ENCODE data around the gene SLIT1.

SLIT1 gene

GRCh38 chr10:97065686-97066660, 119.8 kb downstream of the SLIT1 start:
- DNase-seq (ENCODE audit: low read depth in 2 of 2, low spot score in 1 of 2) = no peak

GRCh38 chr10:97065128-97065527, 120.6 kb downstream of the SLIT1 start:
- no peak for DNase-seq (ENCODE audit: low read depth in 2 of 2, low spot score in 1 of 2)

- DNase-seq (ENCODE audit: low read depth in 2 of 2, low spot score in 1 of 2) = no peak
These were observed 121.5 kb downstream of the SLIT1 start for GRCh38 chr10:97063983-97064837.

- DNase-seq (ENCODE audit: low read depth in 2 of 2, low spot score in 1 of 2) = no peak
These were observed 122.3 kb downstream of the SLIT1 start for GRCh38 chr10:97063271-97063982.

GRCh38 chr10:97062456-97062855, 123.3 kb downstream of the SLIT1 start:
- DNase-seq (ENCODE audit: low read depth in 2 of 2, low spot score in 1 of 2) = no peak

GRCh38 chr10:97062046-97062445, 123.7 kb downstream of the SLIT1 start:
- DNase-seq (ENCODE audit: low read depth in 2 of 2, low spot score in 1 of 2) = no peak

GRCh38 chr10:97061423-97061822, 124.3 kb downstream of the SLIT1 start:
- DNase-seq (ENCODE audit: low read depth in 2 of 2, low spot score in 1 of 2) = no peak

GRCh38 chr10:97060441-97061084, 125.2 kb downstream of the SLIT1 start:
- no peak for DNase-seq (ENCODE audit: low read depth in 2 of 2, low spot score in 1 of 2)

- DNase-seq (ENCODE audit: low read depth in 2 of 2, low spot score in 1 of 2) = no peak
These were observed 125.9 kb downstream of the SLIT1 start for GRCh38 chr10:97059872-97060205.

- DNase-seq (ENCODE audit: low read depth in 2 of 2, low spot score in 1 of 2) = no peak
These were observed 126.5 kb downstream of the SLIT1 start for GRCh38 chr10:97059006-97059871.

- DNase-seq (ENCODE audit: low read depth in 2 of 2, low spot score in 1 of 2) = no peak
These were observed 127.2 kb downstream of the SLIT1 start for GRCh38 chr10:97058521-97058920.

- DNase-seq (ENCODE audit: low read depth in 2 of 2, low spot score in 1 of 2) = no peak
These were observed 128.1 kb downstream of the SLIT1 start for GRCh38 chr10:97057491-97058235.

- no peak for DNase-seq (ENCODE audit: low read depth in 2 of 2, low spot score in 1 of 2)
These were observed 129.6 kb downstream of the SLIT1 start for GRCh38 chr10:97056003-97056630.

- no peak for DNase-seq (ENCODE audit: low read depth in 2 of 2, low spot score in 1 of 2)
These were observed 132.5 kb downstream of the SLIT1 start for GRCh38 chr10:97053276-97053675.

- DNase-seq (ENCODE audit: low read depth in 2 of 2, low spot score in 1 of 2) = no peak
These were observed 134.7 kb downstream of the SLIT1 start for GRCh38 chr10:97050956-97051496.

- no peak for DNase-seq (ENCODE audit: low read depth in 2 of 2, low spot score in 1 of 2)
These were observed 135.5 kb downstream of the SLIT1 start for GRCh38 chr10:97050205-97050745.

GRCh38 chr10:97049670-97050069, 136.1 kb downstream of the SLIT1 start:
- no peak for DNase-seq (ENCODE audit: low read depth in 2 of 2, low spot score in 1 of 2)
